ENCODE data around the gene DPP10.

Gene DPP10

GRCh38 chr2:115609978-115610377 is 1167.5 kb downstream of the DPP10 start:
- no peak for DNase-seq

- DNase-seq = no peak
Measured at GRCh38 chr2:115610888-115611287, 1168.4 kb downstream of the DPP10 start.

- DNase-seq = no peak
Measured at GRCh38 chr2:115624332-115624731, 1181.9 kb downstream of the DPP10 start.

GRCh38 chr2:115634578-115634977 is 1192.1 kb downstream of the DPP10 start:
- no peak for DNase-seq

- no peak for DNase-seq
Measured at GRCh38 chr2:115635430-115635829, 1193.0 kb downstream of the DPP10 start.

- DNase-seq = no peak
Measured at GRCh38 chr2:115649731-115650130, 1207.3 kb downstream of the DPP10 start.

GRCh38 chr2:115650827-115651226 is 1208.4 kb downstream of the DPP10 start:
- DNase-seq = no peak

GRCh38 chr2:115652652-115653051 is 1210.2 kb downstream of the DPP10 start:
- DNase-seq = no peak

- DNase-seq = no peak
Measured at GRCh38 chr2:115654362-115654761, 1211.9 kb downstream of the DPP10 start.

GRCh38 chr2:115678129-115678528 is 1235.7 kb downstream of the DPP10 start:
- no peak for DNase-seq

GRCh38 chr2:115684345-115684744 is 1241.9 kb downstream of the DPP10 start:
- no peak for DNase-seq

GRCh38 chr2:115691409-115691808 is 1249.0 kb downstream of the DPP10 start:
- no peak for DNase-seq

- no peak for DNase-seq
Measured at GRCh38 chr2:115694651-115695050, 1252.2 kb downstream of the DPP10 start.

- no peak for DNase-seq
Measured at GRCh38 chr2:115733190-115733775, 1290.8 kb downstream of the DPP10 start.

GRCh38 chr2:115738111-115738510 is 1295.7 kb downstream of the DPP10 start:
- no peak for DNase-seq

GRCh38 chr2:115739574-115739973 is 1297.1 kb downstream of the DPP10 start:
- no peak for DNase-seq

- DNase-seq = no peak
Measured at GRCh38 chr2:115746151-115746550, 1303.7 kb downstream of the DPP10 start.

GRCh38 chr2:115757286-115757685 is 1314.8 kb downstream of the DPP10 start:
- no peak for DNase-seq

- DNase-seq = no peak
Measured at GRCh38 chr2:115763601-115764000, 1321.2 kb downstream of the DPP10 start.

- no peak for DNase-seq
Measured at GRCh38 chr2:115771516-115771915, 1329.1 kb downstream of the DPP10 start.

GRCh38 chr2:115774361-115774760 is 1331.9 kb downstream of the DPP10 start:
- DNase-seq = no peak

GRCh38 chr2:115779085-115779632 is 1336.7 kb downstream of the DPP10 start:
- no peak for DNase-seq

- no peak for DNase-seq
Measured at GRCh38 chr2:115782286-115782685, 1339.8 kb downstream of the DPP10 start.

GRCh38 chr2:115796078-115796477 is 1353.6 kb downstream of the DPP10 start:
- DNase-seq = no peak

GRCh38 chr2:115807276-115807675 is 1364.8 kb downstream of the DPP10 start:
- no peak for DNase-seq

Data from activated CD4-positive, alpha-beta T cell treated with anti-CD3 and anti-CD28 coated beads, Interleukin-10, Interleukin-2, amounts not matched to agents 100 ng/mL and 50 ng/mL, durations not matched to agents 16 hours and 8 hours (primary cell).